ENCODE measurements around the gene SERAC1. TPM values are rescaled to one million over a fixed set of nuclear protein-coding genes. Genes with fewer than 3 reads are reported as not detected.

Gene SERAC1
- total and polyA plus RNA-seq, 10 of the 15 experiments (the other 5 are each of a cell fraction or from before 2014, with no cell fraction given) = 0.76 to 2.9 (median 2.2) TPM

DNA sequence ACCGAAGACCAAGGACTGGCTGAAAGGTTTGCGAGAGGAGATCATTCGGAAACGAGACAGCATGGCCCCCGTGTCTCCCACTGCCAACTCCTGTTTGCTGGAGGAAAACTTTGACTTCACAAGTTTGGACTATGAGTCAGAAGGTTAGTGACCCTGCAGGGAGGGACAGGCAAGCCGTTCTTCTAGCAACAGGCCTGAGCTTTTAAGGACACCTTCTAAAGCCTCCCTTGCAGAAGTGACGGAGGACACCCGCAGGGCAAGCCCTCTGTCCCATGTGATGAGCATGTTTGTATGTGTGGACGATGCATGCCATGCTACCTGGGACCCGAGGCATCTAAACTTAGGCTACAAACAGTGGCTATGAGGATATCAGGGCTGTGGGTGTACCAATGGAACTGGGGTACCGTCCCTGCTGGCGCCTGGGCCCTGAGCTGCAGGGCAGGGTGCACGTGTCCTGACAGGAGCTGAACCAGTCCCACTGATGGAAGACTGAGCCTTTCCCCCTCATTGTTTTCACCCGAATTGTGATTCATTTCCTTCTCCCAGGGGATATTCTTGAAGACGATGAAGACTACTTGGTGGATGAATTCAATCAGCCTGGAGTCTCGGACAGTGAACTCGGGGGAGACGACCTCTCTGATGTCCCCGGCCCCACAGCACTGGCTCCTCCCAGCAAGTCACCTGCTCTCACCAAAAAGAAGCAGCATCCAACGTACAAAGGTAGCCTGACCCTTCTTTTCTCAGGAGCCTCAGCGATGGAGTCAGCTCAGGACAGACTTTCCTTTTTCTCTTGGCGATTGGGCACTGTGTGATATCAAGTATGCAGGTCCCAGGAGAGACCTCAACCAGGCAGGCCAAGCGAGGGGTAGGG is 84.4 kb downstream of the SERAC1 start:
- no peak overlapping the region for H3K4me2 ChIP-seq (ENCODE audit: control insufficient read depth, insufficient read depth)
- H2AFZ ChIP-seq (ENCODE audit: control insufficient read depth, low read depth, low read length) = no peak overlapping the region
- intact Hi-C loops (cut with micrococcal nuclease; ENCODE audit: unreplicated experiment) (no loop called here), in situ Hi-C loops (cut with MboI) (no loop called here)
- BruUV-seq (replicated peaks) = no TSS peak
- H3K79me2 ChIP-seq (ENCODE audit: control insufficient read depth, insufficient read depth, low read length) = no peaks in the 10 kb centered on the region
- RAD21 ChIA-PET (ENCODE audit: unreplicated experiment) = no interaction called here
- no peak overlapping the region for H3K9ac ChIP-seq (ENCODE audit: control insufficient read depth, insufficient read depth, low read length)
- H3K27me3 ChIP-seq (replicated peaks in 1 of 2; ENCODE audit: control insufficient read depth in 2 of 2, insufficient read depth in 2 of 2, low read length in 1 of 2) = no peaks in the 10 kb centered on the region
- ATAC-seq (no peak), FAIRE-seq (no peak), DNase-seq (ENCODE audit: low read depth, low spot score) (no peak)
- 80% methylated on average over 23 of the region's 23 CpGs for WGBS (ENCODE audit: insufficient coverage, insufficient replicate concordance, low lambda C conversion rate, missing lambda C conversion rate)
- CTCF ChIA-PET = interaction anchor here (1.4 kb wide), 1 partner anchor 11 kb away, joined by 4 read pairs; no protein-coding TSS in a partner anchor
- POLR2A ChIA-PET = no interaction called here
- H3K36me3 ChIP-seq (ENCODE audit: control insufficient read depth in 2 of 2, insufficient read depth in 2 of 2, low read length in 1 of 2) = no peaks in the 10 kb centered on the region; a peak in 1 of 4 replicates
- SMC1A ChIA-PET (ENCODE audit: uncharacterized antibody, unreplicated experiment) = interaction anchor here (1.0 kb wide), 1 partner anchor 9 kb away, joined by 3 read pairs; no protein-coding TSS in a partner anchor
- no peaks in the 10 kb centered on the region for H4K20me1 ChIP-seq (ENCODE audit: control insufficient read depth, insufficient read depth)
- H3K27ac ChIP-seq (ENCODE audit: control insufficient read depth, insufficient read depth) = no peak overlapping the region
- H3K4me3 ChIP-seq = no peak overlapping the region
- H3K9me3 ChIP-seq (replicated peaks; ENCODE audit: control insufficient read depth, insufficient read depth, low read length) = no peaks in the 10 kb centered on the region
- H3K4me1 ChIP-seq (ENCODE audit: control insufficient read depth, insufficient read depth, low read length) = peaks cover 3% of the 10 kb centered on the region; the same call in 1 of the 2 replicates
- TF ChIP-seq, protein P1, sequence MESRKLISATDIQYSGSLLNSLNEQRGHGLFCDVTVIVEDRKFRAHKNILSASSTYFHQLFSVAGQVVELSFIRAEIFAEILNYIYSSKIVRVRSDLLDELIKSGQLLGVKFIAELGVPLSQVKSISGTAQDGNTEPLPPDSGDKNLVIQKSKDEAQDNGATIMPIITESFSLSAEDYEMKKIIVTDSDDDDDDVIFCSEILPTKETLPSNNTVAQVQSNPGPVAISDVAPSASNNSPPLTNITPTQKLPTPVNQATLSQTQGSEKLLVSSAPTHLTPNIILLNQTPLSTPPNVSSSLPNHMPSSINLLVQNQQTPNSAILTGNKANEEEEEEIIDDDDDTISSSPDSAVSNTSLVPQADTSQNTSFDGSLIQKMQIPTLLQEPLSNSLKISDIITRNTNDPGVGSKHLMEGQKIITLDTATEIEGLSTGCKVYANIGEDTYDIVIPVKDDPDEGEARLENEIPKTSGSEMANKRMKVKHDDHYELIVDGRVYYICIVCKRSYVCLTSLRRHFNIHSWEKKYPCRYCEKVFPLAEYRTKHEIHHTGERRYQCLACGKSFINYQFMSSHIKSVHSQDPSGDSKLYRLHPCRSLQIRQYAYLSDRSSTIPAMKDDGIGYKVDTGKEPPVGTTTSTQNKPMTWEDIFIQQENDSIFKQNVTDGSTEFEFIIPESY (IDR thresholded peaks at IDR 0.05) = no peak
- TF ChIP-seq, protein P2, sequence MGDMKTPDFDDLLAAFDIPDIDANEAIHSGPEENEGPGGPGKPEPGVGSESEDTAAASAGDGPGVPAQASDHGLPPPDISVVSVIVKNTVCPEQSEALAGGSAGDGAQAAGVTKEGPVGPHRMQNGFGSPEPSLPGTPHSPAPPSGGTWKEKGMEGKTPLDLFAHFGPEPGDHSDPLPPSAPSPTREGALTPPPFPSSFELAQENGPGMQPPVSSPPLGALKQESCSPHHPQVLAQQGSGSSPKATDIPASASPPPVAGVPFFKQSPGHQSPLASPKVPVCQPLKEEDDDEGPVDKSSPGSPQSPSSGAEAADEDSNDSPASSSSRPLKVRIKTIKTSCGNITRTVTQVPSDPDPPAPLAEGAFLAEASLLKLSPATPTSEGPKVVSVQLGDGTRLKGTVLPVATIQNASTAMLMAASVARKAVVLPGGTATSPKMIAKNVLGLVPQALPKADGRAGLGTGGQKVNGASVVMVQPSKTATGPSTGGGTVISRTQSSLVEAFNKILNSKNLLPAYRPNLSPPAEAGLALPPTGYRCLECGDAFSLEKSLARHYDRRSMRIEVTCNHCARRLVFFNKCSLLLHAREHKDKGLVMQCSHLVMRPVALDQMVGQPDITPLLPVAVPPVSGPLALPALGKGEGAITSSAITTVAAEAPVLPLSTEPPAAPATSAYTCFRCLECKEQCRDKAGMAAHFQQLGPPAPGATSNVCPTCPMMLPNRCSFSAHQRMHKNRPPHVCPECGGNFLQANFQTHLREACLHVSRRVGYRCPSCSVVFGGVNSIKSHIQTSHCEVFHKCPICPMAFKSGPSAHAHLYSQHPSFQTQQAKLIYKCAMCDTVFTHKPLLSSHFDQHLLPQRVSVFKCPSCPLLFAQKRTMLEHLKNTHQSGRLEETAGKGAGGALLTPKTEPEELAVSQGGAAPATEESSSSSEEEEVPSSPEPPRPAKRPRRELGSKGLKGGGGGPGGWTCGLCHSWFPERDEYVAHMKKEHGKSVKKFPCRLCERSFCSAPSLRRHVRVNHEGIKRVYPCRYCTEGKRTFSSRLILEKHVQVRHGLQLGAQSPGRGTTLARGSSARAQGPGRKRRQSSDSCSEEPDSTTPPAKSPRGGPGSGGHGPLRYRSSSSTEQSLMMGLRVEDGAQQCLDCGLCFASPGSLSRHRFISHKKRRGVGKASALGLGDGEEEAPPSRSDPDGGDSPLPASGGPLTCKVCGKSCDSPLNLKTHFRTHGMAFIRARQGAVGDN (IDR thresholded peaks at IDR 0.05) = no peak
- TF ChIP-seq BHLHE40 (IDR thresholded peaks at IDR 0.05; ENCODE audit: borderline replicate concordance in 1 of 2, low read depth in 2 of 2, low read length in 1 of 2) = no peak
- TF ChIP-seq NFXL1 (IDR thresholded peaks at IDR 0.05; ENCODE audit: borderline replicate concordance) = no peak
- TF ChIP-seq, protein P3, sequence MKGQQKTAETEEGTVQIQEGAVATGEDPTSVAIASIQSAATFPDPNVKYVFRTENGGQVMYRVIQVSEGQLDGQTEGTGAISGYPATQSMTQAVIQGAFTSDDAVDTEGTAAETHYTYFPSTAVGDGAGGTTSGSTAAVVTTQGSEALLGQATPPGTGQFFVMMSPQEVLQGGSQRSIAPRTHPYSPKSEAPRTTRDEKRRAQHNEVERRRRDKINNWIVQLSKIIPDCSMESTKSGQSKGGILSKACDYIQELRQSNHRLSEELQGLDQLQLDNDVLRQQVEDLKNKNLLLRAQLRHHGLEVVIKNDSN (IDR thresholded peaks at IDR 0.05; ENCODE audit: borderline replicate concordance, extremely low read length, insufficient read depth, low read depth, low read length) = no peak
- TF ChIP-seq BMI1 (IDR thresholded peaks at IDR 0.05; ENCODE audit: borderline replicate concordance) = no peak
- no peak for TF ChIP-seq HDAC2 (IDR thresholded peaks at IDR 0.05)
- TF ChIP-seq, protein P4, sequence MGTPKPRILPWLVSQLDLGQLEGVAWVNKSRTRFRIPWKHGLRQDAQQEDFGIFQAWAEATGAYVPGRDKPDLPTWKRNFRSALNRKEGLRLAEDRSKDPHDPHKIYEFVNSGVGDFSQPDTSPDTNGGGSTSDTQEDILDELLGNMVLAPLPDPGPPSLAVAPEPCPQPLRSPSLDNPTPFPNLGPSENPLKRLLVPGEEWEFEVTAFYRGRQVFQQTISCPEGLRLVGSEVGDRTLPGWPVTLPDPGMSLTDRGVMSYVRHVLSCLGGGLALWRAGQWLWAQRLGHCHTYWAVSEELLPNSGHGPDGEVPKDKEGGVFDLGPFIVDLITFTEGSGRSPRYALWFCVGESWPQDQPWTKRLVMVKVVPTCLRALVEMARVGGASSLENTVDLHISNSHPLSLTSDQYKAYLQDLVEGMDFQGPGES (IDR thresholded peaks at IDR 0.05) = no peak
- TF ChIP-seq RFX5 (IDR thresholded peaks at IDR 0.05; ENCODE audit: low read depth, low read length) = no peak
- no peak for TF ChIP-seq JUNB (IDR thresholded peaks at IDR 0.05)
- TF ChIP-seq, protein P5, sequence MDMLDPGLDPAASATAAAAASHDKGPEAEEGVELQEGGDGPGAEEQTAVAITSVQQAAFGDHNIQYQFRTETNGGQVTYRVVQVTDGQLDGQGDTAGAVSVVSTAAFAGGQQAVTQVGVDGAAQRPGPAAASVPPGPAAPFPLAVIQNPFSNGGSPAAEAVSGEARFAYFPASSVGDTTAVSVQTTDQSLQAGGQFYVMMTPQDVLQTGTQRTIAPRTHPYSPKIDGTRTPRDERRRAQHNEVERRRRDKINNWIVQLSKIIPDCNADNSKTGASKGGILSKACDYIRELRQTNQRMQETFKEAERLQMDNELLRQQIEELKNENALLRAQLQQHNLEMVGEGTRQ (IDR thresholded peaks at IDR 0.05; ENCODE audit: borderline replicate concordance, low read depth, low read length) = no peak
- no peak for TF ChIP-seq RCOR1 (conservative IDR thresholded peaks at IDR 0.05; ENCODE audit: low read depth, low read length)
- TF ChIP-seq PAX5 (IDR thresholded peaks at IDR 0.05; ENCODE audit: borderline replicate concordance, low read depth, low read length) = no peak
- TF ChIP-seq MYB (IDR thresholded peaks at IDR 0.05; ENCODE audit: borderline replicate concordance, low read depth, low read length) = no peak

All from GM12878 (cell line).